GM19238 (cell line): ENCODE data around the gene TMEM79.
A peak's percentile ranks its signal among the peaks of the same experiment; 100 is the strongest.

Source experiments
- DNase-seq: peaks from one replicate; pipeline ENCODE4 v3.0.0; 2011; ENCODE audit warnings: low spot score; ENCODE audit not compliant: insufficient read length

TMEM79 gene

GRCh38 chr1:156262461-156263287 is 21.5 kb upstream of the TMEM79 start:
- no peak for DNase-seq

GRCh38 chr1:156263288-156263655 is 20.9 kb upstream of the TMEM79 start:
- DNase-seq, result no peak

GRCh38 chr1:156266051-156266450 is 18.1 kb upstream of the TMEM79 start:
- DNase-seq, result no peak

GRCh38 chr1:156268336-156268735 is 15.8 kb upstream of the TMEM79 start:
- no peak for DNase-seq

GRCh38 chr1:156270314-156270713 is 13.8 kb upstream of the TMEM79 start:
- no peak for DNase-seq

- no peak for DNase-seq
These were observed 7.6 kb upstream of the TMEM79 start for GRCh38 chr1:156276532-156276931.

- DNase-seq, result no peak
These were observed 7.2 kb upstream of the TMEM79 start for GRCh38 chr1:156276966-156277381.

GRCh38 chr1:156279837-156280236 is 4.3 kb upstream of the TMEM79 start:
- no peak for DNase-seq

GRCh38 chr1:156281281-156281680 is 2.8 kb upstream of the TMEM79 start:
- peak; percentile 33 for DNase-seq

- no peak for DNase-seq
These were observed 2.2 kb upstream of the TMEM79 start for GRCh38 chr1:156281693-156282478.

- peak; percentile 91 for DNase-seq
These were observed 1.5 kb upstream of the TMEM79 start, which contains the start of gene SMG5 for GRCh38 chr1:156282479-156283222. TSS of gene SMG5 (minus strand) at chr1:156282825. CDS start at chr1:156282680, 145 bp downstream.

GRCh38 chr1:156283521-156283920 is 604 bp upstream of the TMEM79 start:
- no peak for DNase-seq

- no peak for DNase-seq
These were observed 632 bp downstream of the TMEM79 start for GRCh38 chr1:156284757-156285156.

- DNase-seq, result no peak
These were observed 1.3 kb downstream of the TMEM79 start for GRCh38 chr1:156285437-156285836.

GRCh38 chr1:156286061-156286460 is 1.9 kb downstream of the TMEM79 start:
- no peak for DNase-seq

- DNase-seq, result no peak
These were observed 5.7 kb downstream of the TMEM79 start for GRCh38 chr1:156289857-156290256.

- peak; percentile 36 for DNase-seq
These were observed 7.3 kb downstream of the TMEM79 start for GRCh38 chr1:156291226-156292061.

- no peak for DNase-seq
These were observed 8.9 kb downstream of the TMEM79 start for GRCh38 chr1:156293098-156293434.

- DNase-seq, result no peak
These were observed 9.8 kb downstream of the TMEM79 start for GRCh38 chr1:156293895-156294294.

GRCh38 chr1:156295391-156295947 is 11.3 kb downstream of the TMEM79 start, which contains the start of gene GLMP:
TSS of gene GLMP (minus strand) at chr1:156295679. CDS start at chr1:156295645, 34 bp downstream.
- DNase-seq, result peak; percentile 67
